HepG2 (cell line): Measurements from ENCODE around the gene TVP23C. TPM values are rescaled to one million over a fixed set of nuclear protein-coding genes. Genes with fewer than 3 reads are reported as not detected.

Source experiments
- ATAC-seq: fragments of 200-7000 bp; cut with Tn5 transposase; 3 replicates; pipeline ENCODE4 v1.9.1; 2020; ENCODE audit warnings: mild to moderate bottlenecking, moderate library complexity
- BruUV-seq: library from RNA; stranded (reverse); fragments of 400-500 nt; replicated peaks from 2 replicates; lab custom pipeline; 2021; lab: Mats Ljungman, UMichigan
- CTCF ChIA-PET: fragments of 300-600 bp; formaldehyde crosslinking; extraction: SDS; loops from one replicate; lab custom pipeline; 2021; ENCODE audit warnings: low total read pairs, inconsistent platforms, low intra/inter-chr PET ratio; lab: Yijun Ruan, JAX
- POLR2A ChIA-PET: fragments of 350-600 bp; sonication (Branson Sonifier 250); formaldehyde crosslinking; loops from one replicate; lab custom pipeline; 2020; ENCODE audit warnings: antibody characterized with exemption, inconsistent platforms; lab: Yijun Ruan, JAX
- DNase-seq: peaks from one replicate; pipeline ENCODE4 v3.0.0-alpha.2; 2015; ENCODE audit warnings: low spot score
- FAIRE-seq: peaks from 3 replicates; lab custom pipeline; 2011; peaks lifted over from hg19 to GRCh38; lab: Jason Lieb, UNC
- H2AFZ ChIP-seq: one replicate; pipeline ENCODE4 v1.6.1; 2011; ENCODE audit warnings: low read length, inconsistent platforms
- H3K27ac ChIP-seq: fragments of 300-600 bp; 3 replicates; pipeline ENCODE4 v1.8.0; 2011; ENCODE audit warnings: mixed run types, mild to moderate bottlenecking, mixed read lengths, low read length, inconsistent platforms; ENCODE audit not compliant: insufficient read depth; ENCODE audit errors: extremely low read length
- H3K27me3 ChIP-seq, 2 experiments: fragments of 200-600 bp in 1 of 2; 2 replicates in 1 of 2; 3 replicates in 1 of 2; pipeline versions ENCODE4 v1.6.0 to v1.8.0; 2011; ENCODE audit warnings: low read length in 2 of 2, mild to moderate bottlenecking in 2 of 2, moderate library complexity in 2 of 2, inconsistent platforms in 1 of 2; ENCODE audit not compliant: insufficient read depth in 2 of 2, control insufficient read depth in 1 of 2
- H3K36me3 ChIP-seq, 2 experiments: fragments of 200-600 bp in 1 of 2; replicated peaks in 1 of 2; 2 replicates in 1 of 2; 3 replicates in 1 of 2; pipeline versions ENCODE4 v1.5.1 to v1.8.0; 2011; ENCODE audit warnings: low read length in 2 of 2, inconsistent platforms in 1 of 2; ENCODE audit not compliant: insufficient read depth in 2 of 2, control insufficient read depth in 1 of 2
- H3K4me1 ChIP-seq: 2 replicates; pipeline ENCODE4 v1.5.1; 2012; ENCODE audit warnings: low read length, inconsistent platforms; ENCODE audit not compliant: insufficient read depth
- H3K4me2 ChIP-seq: 2 replicates; pipeline ENCODE4 v1.6.0; 2011; ENCODE audit warnings: low read depth, low read length, inconsistent platforms
- H3K4me3 ChIP-seq, 3 experiments: fragments of 200-600 bp in 1 of 3; sonication (generic), shearing (Covaris generic) in 1 of 3; replicated peaks in 1 of 3; 2 replicates each; pipeline ENCODE4 v1.5.1; 2011 to 2016; ENCODE audit warnings: low read length in 3 of 3, inconsistent platforms in 2 of 3, low read depth in 2 of 3, mild to moderate bottlenecking in 2 of 3, control low read depth in 1 of 3, mixed read lengths in 1 of 3; ENCODE audit not compliant: insufficient read depth in 1 of 3
- H3K79me2 ChIP-seq: one replicate; pipeline ENCODE4 v1.6.1; 2011; ENCODE audit warnings: low read length, inconsistent platforms; ENCODE audit not compliant: insufficient read depth
- H3K9ac ChIP-seq: 2 replicates; pipeline ENCODE4 v1.6.0; 2011; ENCODE audit warnings: mild to moderate bottlenecking, low read depth, low read length, inconsistent platforms; ENCODE audit not compliant: insufficient read depth
- H3K9me3 ChIP-seq: 2 replicates; pipeline ENCODE4 v1.5.1; 2012; ENCODE audit warnings: mild to moderate bottlenecking, low read length
- H4K20me1 ChIP-seq: 2 replicates; pipeline ENCODE4 v1.6.0; 2011; ENCODE audit warnings: inconsistent platforms, mild to moderate bottlenecking, low read length, moderate library complexity; ENCODE audit not compliant: insufficient read depth
- ADNP ChIP-seq: sonication (generic); formaldehyde crosslinking; IDR thresholded peaks from 2 replicates; pipeline ENCODE4 v1.4.0; 2020; ENCODE audit warnings: missing genetic modification reagents
- ATF1 ChIP-seq: IDR thresholded peaks from 2 replicates; pipeline ENCODE4 v1.6.1; 2016; ENCODE audit warnings: mild to moderate bottlenecking, control low read depth
- REST ChIP-seq, 2 experiments: IDR thresholded peaks; 2 replicates each; pipeline ENCODE4 v1.6.1; 2011 to 2012; ENCODE audit warnings: low read length in 2 of 2, borderline replicate concordance in 1 of 2, low read depth in 1 of 2, mild to moderate bottlenecking in 1 of 2, moderate library complexity in 1 of 2
- TBX2 ChIP-seq: sonication (generic); formaldehyde crosslinking; IDR thresholded peaks from 2 replicates; pipeline ENCODE4 v1.5.0; 2020; ENCODE audit warnings: missing genetic modification reagents, mild to moderate bottlenecking, borderline replicate concordance
- ZNF24 ChIP-seq: fragments of 450-650 bp; IDR thresholded peaks from 2 replicates; pipeline ENCODE4 v1.6.1; 2017; ENCODE audit warnings: antibody characterized with exemption, mild to moderate bottlenecking
- ZNF274 ChIP-seq: sonication (generic); formaldehyde crosslinking; IDR thresholded peaks from 2 replicates; pipeline ENCODE4 v1.5.1; 2020; ENCODE audit warnings: mild to moderate bottlenecking, missing genetic modification reagents
- ZNF891 ChIP-seq: sonication (generic); formaldehyde crosslinking; IDR thresholded peaks from 2 replicates; pipeline ENCODE4 v1.5.0; 2020; ENCODE audit warnings: mild to moderate bottlenecking, missing genetic modification reagents
- in situ Hi-C: cut with HindIII; loops from 2 replicates; pipeline ENCODE4 v1.10.0; 2017; ENCODE audit warnings: low pct_unique_long_range_greater_than_20kb; ENCODE audit not compliant: extremely low pct_ligation_motif_present
- intact Hi-C: fragments of 100-400 bp; cut with micrococcal nuclease; formaldehyde crosslinking; loops from one replicate; pipeline ENCODE4 v1.10.0; 2022; ENCODE audit not compliant: unreplicated experiment
- polyA plus RNA-seq, 8 experiments: library from polyadenylated mRNA; depleted of rRNA in 3 of 8; stranded (reverse) in 7 of 8; unstranded in 1 of 8; fragments of >200 nt; fragmentation: Illumina TruSeq in 4 of 8; extraction: Trizol in 4 of 8; gene quantifications; 2 replicates each; pipeline versions ENCODE4 v1.2.1 to v1.2.3, GENCODE V29; 2011 to 2016; ENCODE audit warnings: low read depth in 4 of 8, missing spikeins in 1 of 8, mixed read lengths in 1 of 8; ENCODE audit not compliant: insufficient read depth in 1 of 8
- total RNA-seq, 5 experiments: library from RNA; depleted of rRNA; stranded (reverse); fragments of >200 nt; fragmentation: Illumina TruSeq; extraction: Trizol; gene quantifications; 2 replicates each; pipeline ENCODE4 v1.2.3, GENCODE V29; 2016; ENCODE audit warnings: low read depth in 1 of 5

The TVP23C gene
- total and polyA plus RNA-seq, 2 of the 13 experiments (the other 11 are each of a cell fraction or from before 2014, with no cell fraction given), result 10.4 to 28.2 TPM

- intact Hi-C loops, result no loop called here
- FAIRE-seq (no peak), ATAC-seq (no peak), DNase-seq (peak; percentile 21)
- Histone ChIP-seq H3K4me3 (no peak overlapping the region), H3K9ac (no peak overlapping the region), H3K27me3 (no peaks in the 10 kb centered on the region), H3K27ac (no peak overlapping the region), H3K4me2 (no peak overlapping the region), H2AFZ (no peak overlapping the region), H3K9me3 (no peaks in the 10 kb centered on the region), H4K20me1 (0 out of 2 replicates have a peak, but pooled peaks cover 3% of the 10 kb centered on the region), H3K36me3 (peaks cover 5 to 14% of the 10 kb centered on the region in 2 experiments; a peak in 4 of 5 replicates), H3K79me2 (no peaks in the 10 kb centered on the region), H3K4me1 (peaks cover 14% of the 10 kb centered on the region)
- BruUV-seq, result no TSS peak
- POLR2A ChIA-PET, result no interaction called here
- TF ChIP-seq TBX2 (CRISPR knock-in tag) (no peak), ZNF891 (no peak), REST (IDR thresholded peaks at IDR 0.05; ENCODE audit: borderline replicate concordance in 1 of 2, low read depth in 1 of 2, low read length in 2 of 2) (no peak), ZNF24 (no peak), ZNF274 (no peak), ADNP (no peak), ATF1 (CRISPR knock-in tag) (no peak)
- in situ Hi-C loops, result no loop called here
- CTCF ChIA-PET, result no interaction called here
Observed at GRCh38 chr17:15479703-15480102, 83.6 kb downstream of the TVP23C start.
